ENCODE data around the gene FOXK1.

The FOXK1 gene

GRCh38 chr7:4698707-4699275 lies 16.7 kb downstream of the FOXK1 start:
- Mint-ChIP-seq H3K36me3 (ENCODE audit: low read depth) (peaks cover 14% of the 10 kb centered on the region), H3K4me1 (ENCODE audit: low read depth) (peaks cover 50% of the 10 kb centered on the region), H3K9me3 (no peaks in the 10 kb centered on the region), H3K4me3 (no peak overlapping the region), H3K27me3 (no peaks in the 10 kb centered on the region), H3K27ac (no peak overlapping the region)
- intact Hi-C loops (cut with micrococcal nuclease), result no loop called here

- Mint-ChIP-seq H3K9me3 (no peaks in the 10 kb centered on the region), H3K27me3 (no peaks in the 10 kb centered on the region), H3K4me3 (no peak overlapping the region), H3K36me3 (ENCODE audit: low read depth) (peaks cover 14% of the 10 kb centered on the region), H3K27ac (no peak overlapping the region), H3K4me1 (ENCODE audit: low read depth) (peaks cover 50% of the 10 kb centered on the region)
- intact Hi-C loops (cut with micrococcal nuclease), result loop anchor here (5.0 kb wide), 1 partner anchor 37 kb away; no protein-coding TSS in a partner anchor
These were observed 17.7 kb downstream of the FOXK1 start for GRCh38 chr7:4699841-4700240.

- no peak overlapping the region for H3K4me3 Mint-ChIP-seq
- peaks cover 9% of the 10 kb centered on the region for H3K36me3 Mint-ChIP-seq (ENCODE audit: low read depth)
- peaks cover 52% of the 10 kb centered on the region for H3K4me1 Mint-ChIP-seq (ENCODE audit: low read depth)
- no peaks in the 10 kb centered on the region for H3K27me3 Mint-ChIP-seq
- peak overlapping the region; percentile 45 for H3K27ac Mint-ChIP-seq
- intact Hi-C loops (cut with micrococcal nuclease), result loop anchor here (5.0 kb wide), 1 partner anchor 37 kb away; no protein-coding TSS in a partner anchor
- H3K9me3 Mint-ChIP-seq, result no peaks in the 10 kb centered on the region
These were observed 18.6 kb downstream of the FOXK1 start for GRCh38 chr7:4700577-4701235.

GRCh38 chr7:4702961-4703512 lies 20.9 kb downstream of the FOXK1 start:
- peaks cover 9% of the 10 kb centered on the region for H3K36me3 Mint-ChIP-seq (ENCODE audit: low read depth)
- intact Hi-C loops (cut with micrococcal nuclease), result loop anchor here (5.0 kb wide), 1 partner anchor 34 kb away; no protein-coding TSS in a partner anchor
- H3K4me3 Mint-ChIP-seq, result no peak overlapping the region
- H3K27me3 Mint-ChIP-seq, result no peaks in the 10 kb centered on the region
- H3K4me1 Mint-ChIP-seq (ENCODE audit: low read depth), result peaks cover 58% of the 10 kb centered on the region
- no peaks in the 10 kb centered on the region for H3K9me3 Mint-ChIP-seq
- peak overlapping the region; percentile 33 for H3K27ac Mint-ChIP-seq

GRCh38 chr7:4703532-4703931 lies 21.4 kb downstream of the FOXK1 start:
- H3K4me3 Mint-ChIP-seq, result no peak overlapping the region
- H3K9me3 Mint-ChIP-seq, result no peaks in the 10 kb centered on the region
- no peaks in the 10 kb centered on the region for H3K27me3 Mint-ChIP-seq
- peaks cover 9% of the 10 kb centered on the region for H3K36me3 Mint-ChIP-seq (ENCODE audit: low read depth)
- intact Hi-C loops (cut with micrococcal nuclease), result loop anchor here (5.0 kb wide), 1 partner anchor 34 kb away; no protein-coding TSS in a partner anchor
- H3K4me1 Mint-ChIP-seq (ENCODE audit: low read depth), result peaks cover 63% of the 10 kb centered on the region
- H3K27ac Mint-ChIP-seq, result peak overlapping the region; percentile 33

- no peaks in the 10 kb centered on the region for H3K27me3 Mint-ChIP-seq
- H3K4me3 Mint-ChIP-seq, result peak overlapping the region; percentile 11
- H3K36me3 Mint-ChIP-seq (ENCODE audit: low read depth), result peaks cover 29% of the 10 kb centered on the region
- no peaks in the 10 kb centered on the region for H3K9me3 Mint-ChIP-seq
- H3K27ac Mint-ChIP-seq, result peak overlapping the region; percentile 71
- intact Hi-C loops (cut with micrococcal nuclease), result no loop called here
- peaks cover 77% of the 10 kb centered on the region for H3K4me1 Mint-ChIP-seq (ENCODE audit: low read depth)
These were observed 24.5 kb downstream of the FOXK1 start for GRCh38 chr7:4706384-4707216.

GRCh38 chr7:4707217-4707741 lies 25.2 kb downstream of the FOXK1 start:
- Mint-ChIP-seq H3K4me1 (ENCODE audit: low read depth) (peaks cover 84% of the 10 kb centered on the region), H3K27me3 (no peaks in the 10 kb centered on the region), H3K9me3 (no peaks in the 10 kb centered on the region), H3K4me3 (no peak overlapping the region), H3K36me3 (ENCODE audit: low read depth) (peaks cover 34% of the 10 kb centered on the region), H3K27ac (peak overlapping the region; percentile 71)
- intact Hi-C loops (cut with micrococcal nuclease), result no loop called here

GRCh38 chr7:4707980-4708411 lies 25.9 kb downstream of the FOXK1 start:
- Mint-ChIP-seq H3K27me3 (no peaks in the 10 kb centered on the region), H3K4me3 (no peak overlapping the region), H3K27ac (peak overlapping the region; percentile 40), H3K36me3 (ENCODE audit: low read depth) (peaks cover 28% of the 10 kb centered on the region), H3K9me3 (no peaks in the 10 kb centered on the region), H3K4me1 (ENCODE audit: low read depth) (peaks cover 84% of the 10 kb centered on the region)
- intact Hi-C loops (cut with micrococcal nuclease), result no loop called here

GRCh38 chr7:4709187-4709586 lies 27.1 kb downstream of the FOXK1 start:
- intact Hi-C loops (cut with micrococcal nuclease), result no loop called here
- Mint-ChIP-seq H3K27ac (no peak overlapping the region), H3K4me1 (ENCODE audit: low read depth) (peaks cover 86% of the 10 kb centered on the region), H3K36me3 (ENCODE audit: low read depth) (peaks cover 25% of the 10 kb centered on the region), H3K27me3 (no peaks in the 10 kb centered on the region), H3K9me3 (no peaks in the 10 kb centered on the region), H3K4me3 (no peak overlapping the region)

- Mint-ChIP-seq H3K4me1 (ENCODE audit: low read depth) (peaks cover 91% of the 10 kb centered on the region), H3K9me3 (no peaks in the 10 kb centered on the region), H3K36me3 (ENCODE audit: low read depth) (peaks cover 26% of the 10 kb centered on the region), H3K27me3 (no peaks in the 10 kb centered on the region), H3K27ac (peak overlapping the region; percentile 72), H3K4me3 (no peak overlapping the region)
- intact Hi-C loops (cut with micrococcal nuclease), result loop anchor here (5.0 kb wide), 1 partner anchor 36 kb away; no protein-coding TSS in a partner anchor
These were observed 29.0 kb downstream of the FOXK1 start for GRCh38 chr7:4711093-4711492.

GRCh38 chr7:4711634-4712033 lies 29.5 kb downstream of the FOXK1 start:
- H3K27me3 Mint-ChIP-seq, result no peaks in the 10 kb centered on the region
- H3K4me3 Mint-ChIP-seq, result no peak overlapping the region
- intact Hi-C loops (cut with micrococcal nuclease), result loop anchor here (5.0 kb wide), 1 partner anchor 36 kb away; no protein-coding TSS in a partner anchor
- H3K4me1 Mint-ChIP-seq (ENCODE audit: low read depth), result peaks cover 91% of the 10 kb centered on the region
- peaks cover 32% of the 10 kb centered on the region for H3K36me3 Mint-ChIP-seq (ENCODE audit: low read depth)
- H3K27ac Mint-ChIP-seq, result peak overlapping the region; percentile 72
- H3K9me3 Mint-ChIP-seq, result no peaks in the 10 kb centered on the region

GRCh38 chr7:4712281-4713182 lies 30.4 kb downstream of the FOXK1 start:
- H3K4me1 Mint-ChIP-seq (ENCODE audit: low read depth), result peaks cover 91% of the 10 kb centered on the region
- H3K4me3 Mint-ChIP-seq, result no peak overlapping the region

More at GRCh38 chr7:4712281-4713182, 30.4 kb downstream of the FOXK1 start:
- peaks cover 39% of the 10 kb centered on the region for H3K36me3 Mint-ChIP-seq (ENCODE audit: low read depth)
- intact Hi-C loops (cut with micrococcal nuclease), result loop anchor here (5.0 kb wide), 1 partner anchor 35 kb away; no protein-coding TSS in a partner anchor
- peak overlapping the region; percentile 72 for H3K27ac Mint-ChIP-seq
- no peaks in the 10 kb centered on the region for H3K27me3 Mint-ChIP-seq
- H3K9me3 Mint-ChIP-seq, result no peaks in the 10 kb centered on the region
